AG10803 (cell line): ENCODE results near the gene CASZ1.

Experiments
- DNase-seq: peaks from one replicate; pipeline ENCODE4 v3.0.0; 2010; ENCODE audit warnings: low read depth
- H3K4me3 ChIP-seq: 2 replicates; pipeline ENCODE4 v1.5.1; 2011; ENCODE audit warnings: mild to moderate bottlenecking, low read length, control low read depth
- CTCF ChIP-seq: conservative IDR thresholded peaks from 2 replicates; pipeline ENCODE4 v1.5.1; 2011; ENCODE audit warnings: mild to moderate bottlenecking, low read length, control low read depth, inconsistent platforms

CASZ1 gene

GRCh38 chr1:10646347-10646861 lies 150.0 kb downstream of the CASZ1 start:
- no peak overlapping the region for H3K4me3 ChIP-seq
- no peak for TF ChIP-seq CTCF
- peak; percentile 55 for DNase-seq

- no peak overlapping the region for H3K4me3 ChIP-seq
- DNase-seq, result no peak
- TF ChIP-seq CTCF, result no peak
Measured at GRCh38 chr1:10644307-10645128, 151.9 kb downstream of the CASZ1 start.

DNA sequence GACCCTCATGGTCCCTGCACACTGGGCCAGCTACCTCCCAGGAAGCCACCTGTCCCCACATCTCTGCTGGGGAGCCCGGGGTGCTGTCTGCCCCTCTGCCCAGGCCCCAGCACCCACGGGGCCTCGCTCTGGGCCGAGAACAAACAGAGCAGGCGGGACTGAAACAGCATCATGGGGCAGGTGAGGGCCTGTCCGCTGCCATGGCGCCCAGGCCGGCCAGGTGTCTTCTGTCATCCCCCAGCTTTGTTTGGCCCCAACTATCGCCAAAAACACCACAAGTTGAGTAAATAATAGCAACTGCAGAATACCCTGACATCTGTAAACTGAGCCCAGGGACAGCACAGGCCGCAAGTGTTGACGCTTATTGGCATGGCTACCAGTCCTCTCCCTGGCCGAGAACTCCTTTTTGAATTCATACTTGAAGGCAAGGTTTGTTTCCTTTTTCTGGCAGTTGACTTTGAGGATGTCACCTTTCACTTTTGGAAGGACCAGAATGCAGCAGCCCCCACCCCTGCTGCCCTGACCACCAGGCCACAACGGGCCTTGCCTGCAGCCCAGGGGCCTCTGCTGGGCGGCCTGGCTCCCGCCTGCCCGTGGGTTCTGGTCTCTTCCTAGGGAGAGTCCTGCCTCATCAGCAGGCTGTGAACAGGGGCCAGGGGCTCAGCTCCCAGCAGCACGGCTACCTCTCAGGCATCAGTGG lies 152.7 kb downstream of the CASZ1 start:
- no peak overlapping the region for H3K4me3 ChIP-seq
- no peak for DNase-seq

GRCh38 chr1:10642403-10643080 lies 153.9 kb downstream of the CASZ1 start:
- H3K4me3 ChIP-seq, result no peak overlapping the region
- no peak for DNase-seq
- TF ChIP-seq CTCF, result no peak

More for the DNA sequence above, 152.7 kb downstream of the CASZ1 start:
- no peak for TF ChIP-seq CTCF

- no peak for TF ChIP-seq CTCF
- H3K4me3 ChIP-seq, result no peak overlapping the region
- DNase-seq, result no peak
Measured at GRCh38 chr1:10641976-10642375, 154.5 kb downstream of the CASZ1 start.

DNA sequence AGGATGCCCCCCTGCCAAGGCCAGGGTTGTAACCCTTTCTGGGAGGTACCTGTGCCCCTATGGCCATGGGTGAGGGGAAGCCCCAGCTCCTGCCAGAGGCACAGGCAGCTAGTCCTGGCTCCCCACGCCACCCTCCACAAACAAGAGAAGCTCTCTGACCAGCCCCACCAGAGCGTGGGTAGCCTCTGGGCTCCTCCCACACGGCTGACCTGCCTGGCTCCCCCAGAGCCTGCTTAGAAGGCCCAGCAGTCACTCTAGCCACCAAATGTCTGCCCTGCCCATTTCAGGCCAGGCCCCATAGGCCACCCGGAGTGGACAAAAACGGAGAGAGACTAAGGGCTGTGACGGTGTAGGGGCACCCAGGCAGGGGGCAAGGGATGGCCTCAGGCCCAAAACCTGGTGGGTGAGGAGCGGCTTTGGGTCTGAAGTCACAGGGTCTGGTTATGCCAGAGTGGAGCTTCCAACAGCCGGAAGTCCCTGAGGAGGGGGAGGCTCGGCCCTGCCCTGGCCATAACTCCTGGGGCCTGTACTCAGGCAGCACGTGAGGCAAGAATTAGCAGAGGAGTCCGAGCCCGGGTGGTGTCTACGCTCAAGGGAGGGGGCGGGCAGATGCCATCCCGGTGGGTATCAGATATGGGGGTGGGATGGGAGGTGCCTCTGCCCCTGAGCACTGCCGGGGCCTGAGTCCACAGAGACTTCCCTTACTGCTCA lies 155.4 kb downstream of the CASZ1 start:
- TF ChIP-seq CTCF, result no peak
- H3K4me3 ChIP-seq, result no peak overlapping the region
- DNase-seq, result no peak
